Neuronal stem cell (in vitro differentiated cells): ENCODE data around the gene CTRL. TPM values are rescaled to one million over a fixed set of nuclear protein-coding genes. Genes with fewer than 3 reads are reported as not detected.
A peak's percentile ranks its signal among the peaks of the same experiment; 100 is the strongest.

Experiments used
- DNase-seq: peaks from one replicate; pipeline ENCODE4 v3.0.0-alpha.2; 2013; ENCODE audit warnings: low spot score
- H2AFZ ChIP-seq: one replicate; pipeline ENCODE4 v1.6.1; 2013; ENCODE audit warnings: mild to moderate bottlenecking, low read length, inconsistent platforms
- H2AK5ac ChIP-seq: 2 replicates; pipeline ENCODE4 v1.6.1; 2013; ENCODE audit warnings: low read depth, mild to moderate bottlenecking, inconsistent platforms, low read length, moderate library complexity, mixed read lengths
- H2BK120ac ChIP-seq: 2 replicates; pipeline ENCODE4 v1.6.1; 2013; ENCODE audit warnings: low read depth, mild to moderate bottlenecking, inconsistent platforms, low read length, moderate library complexity, mixed read lengths
- H2BK12ac ChIP-seq: one replicate; pipeline ENCODE4 v1.6.1; 2013; ENCODE audit warnings: low read length, inconsistent platforms
- H2BK15ac ChIP-seq: 2 replicates; pipeline ENCODE4 v1.6.1; 2013; ENCODE audit warnings: mild to moderate bottlenecking, low read length, inconsistent platforms, mixed read lengths
- H2BK5ac ChIP-seq: one replicate; pipeline ENCODE4 v1.6.1; 2013; ENCODE audit warnings: inconsistent platforms, mild to moderate bottlenecking, low read length, moderate library complexity
- H3K14ac ChIP-seq: one replicate; pipeline ENCODE4 v1.6.1; 2013; ENCODE audit warnings: low read length, inconsistent platforms
- H3K18ac ChIP-seq: 2 replicates; pipeline ENCODE4 v1.6.1; 2013; ENCODE audit warnings: low read length, inconsistent platforms
- H3K23ac ChIP-seq: 2 replicates; pipeline ENCODE4 v1.6.1; 2013; ENCODE audit warnings: low read depth, mild to moderate bottlenecking, mixed read lengths, low read length, inconsistent platforms; ENCODE audit not compliant: poor library complexity
- H3K27ac ChIP-seq: replicated peaks from 3 replicates; pipeline ENCODE4 v1.5.1; 2013; ENCODE audit warnings: low read length, inconsistent platforms
- H3K27me3 ChIP-seq, 3 experiments: 2 replicates each; pipeline ENCODE4 v1.6.1; 2013; ENCODE audit warnings: low read length in 3 of 3, mild to moderate bottlenecking in 2 of 3, inconsistent platforms in 1 of 3, low read depth in 1 of 3, mixed read lengths in 1 of 3, moderate library complexity in 1 of 3; ENCODE audit not compliant: control insufficient read depth in 3 of 3, insufficient read depth in 3 of 3
- H3K36me3 ChIP-seq, 2 donors: replicated peaks in 1 of 2; 2 replicates each; pipeline ENCODE4 v1.6.1; 2013; ENCODE audit warnings: low read length in 2 of 2; ENCODE audit not compliant: control insufficient read depth in 2 of 2, insufficient read depth in 2 of 2
- H3K4ac ChIP-seq: 2 replicates; pipeline ENCODE4 v1.6.1; 2013; ENCODE audit warnings: inconsistent platforms, mild to moderate bottlenecking, low read length, moderate library complexity
- H3K4me1 ChIP-seq, 2 donors: 1 replicate in 1 of 2; 2 replicates in 1 of 2; pipeline ENCODE4 v1.6.1; 2013; ENCODE audit warnings: low read length in 2 of 2, low read depth in 1 of 2; ENCODE audit not compliant: control insufficient read depth in 2 of 2, insufficient read depth in 1 of 2
- H3K4me2 ChIP-seq: one replicate; pipeline ENCODE4 v1.6.1; 2013; ENCODE audit warnings: mild to moderate bottlenecking, low read length, inconsistent platforms; ENCODE audit not compliant: insufficient read depth, poor library complexity, severe bottlenecking
- H3K4me3 ChIP-seq, 2 donors: 2 replicates each; pipeline ENCODE4 v1.5.1; 2013; ENCODE audit warnings: low read length in 2 of 2, mild to moderate bottlenecking in 2 of 2, inconsistent platforms in 1 of 2, moderate library complexity in 1 of 2
- H3K79me1 ChIP-seq: one replicate; pipeline ENCODE4 v1.6.1; 2013; ENCODE audit warnings: low read depth, mild to moderate bottlenecking, inconsistent platforms, low read length, moderate library complexity
- H3K9ac ChIP-seq: one replicate; pipeline ENCODE4 v1.6.1; 2013; ENCODE audit warnings: mild to moderate bottlenecking, low read depth, low read length, inconsistent platforms; ENCODE audit not compliant: poor library complexity
- H3K9me3 ChIP-seq, 2 donors: replicated peaks in 1 of 2; 2 replicates each; pipeline versions ENCODE3 to v1.6.1; 2013; ENCODE audit warnings: low read length in 2 of 2, mild to moderate bottlenecking in 2 of 2, inconsistent platforms in 1 of 2, low read depth in 1 of 2, mixed read lengths in 1 of 2, moderate library complexity in 1 of 2; ENCODE audit not compliant: control insufficient read depth in 2 of 2, insufficient read depth in 1 of 2
- H4K8ac ChIP-seq: one replicate; pipeline ENCODE4 v1.6.1; 2013; ENCODE audit warnings: low read depth, mild to moderate bottlenecking, inconsistent platforms, low read length, moderate library complexity
- H4K91ac ChIP-seq: one replicate; pipeline ENCODE4 v1.6.1; 2013; ENCODE audit warnings: low read length, low read depth, mild to moderate bottlenecking, inconsistent platforms; ENCODE audit not compliant: poor library complexity
- WGBS, 2 donors: extraction: QIAGEN DNeasy Blood & Tissue Kit; methylation state at CpG; one replicate each; pipeline ENCODE4 v1.1.7; 2013; ENCODE audit warnings: missing lambda C conversion rate in 2 of 2, mixed read lengths in 1 of 2; ENCODE audit not compliant: insufficient read length in 2 of 2, insufficient replicate concordance in 1 of 2; ENCODE audit errors: extremely low coverage in 2 of 2; 5-methylcytosine and 5-hydroxymethylcytosine counted together
- polyA plus RNA-seq, 2 experiments: library from polyadenylated mRNA; stranded (reverse); fragments of 200-250 nt; gene quantifications; one replicate each; pipeline ENCODE4 v1.2.3, GENCODE V29; 2013

CTRL gene
- 0.46 TPM for polyA plus RNA-seq (2013, experiment 1 of 2)
- 0.43 TPM for polyA plus RNA-seq (2013, experiment 2 of 2)

GRCh38 chr16:67931712-67932461 is at the start of gene CTRL:
CTRL (minus strand) TSS chr16:67931862; CDS start chr16:67931852, 10 bp downstream.
- H4K91ac ChIP-seq: no peak within 1 kb of the TSS
- H2AK5ac ChIP-seq: no peak within 1 kb of the TSS
- no peak within 1 kb of the TSS for H2BK12ac ChIP-seq
- no peak within 1 kb of the TSS for H3K4ac ChIP-seq
- H3K14ac ChIP-seq: no peak within 1 kb of the TSS
- no peaks in the 10 kb centered on the region for H3K79me1 ChIP-seq
- no peak within 1 kb of the TSS for H3K27ac ChIP-seq
- peaks cover 6 to 13% of the 10 kb centered on the region in 2 donors for H3K4me1 ChIP-seq
- no peak within 1 kb of the TSS for H4K8ac ChIP-seq
- peaks cover 15 to 56% of the 10 kb centered on the region in 2 donors for H3K36me3 ChIP-seq
- peaks cover 0 to 4% (median 0%) of the 10 kb centered on the region in 3 experiments for H3K27me3 ChIP-seq
- no peak within 1 kb of the TSS for H2BK15ac ChIP-seq
- no peak within 1 kb of the TSS for H3K4me2 ChIP-seq
- peaks cover 0 to 2% of the 10 kb centered on the region in 2 donors for H3K9me3 ChIP-seq
- no peak for DNase-seq
- no CpG with 5 or more reads among the region's 15 CpGs for WGBS, 2 donors
- H3K18ac ChIP-seq: no peak within 1 kb of the TSS
- peak within 1 kb of the TSS; percentile 52 for H3K23ac ChIP-seq
- no peak within 1 kb of the TSS for H3K9ac ChIP-seq
- peak within 1 kb of the TSS in 1 of 2 donors; percentile 61 for H3K4me3 ChIP-seq
- no peak within 1 kb of the TSS for H2AFZ ChIP-seq
- H2BK120ac ChIP-seq: no peak within 1 kb of the TSS
- H2BK5ac ChIP-seq: no peak within 1 kb of the TSS

- peak within 1 kb of the TSS; percentile 33 for H2BK5ac ChIP-seq
- no peak within 1 kb of the TSS for H4K91ac ChIP-seq
- H2BK120ac ChIP-seq: peak within 1 kb of the TSS; percentile 81
- no CpG with 5 or more reads among the region's 62 CpGs for WGBS, 2 donors
- no peaks in the 10 kb centered on the region for H3K36me3 ChIP-seq
- H2AFZ ChIP-seq: no peak within 1 kb of the TSS
- no peak within 1 kb of the TSS for H4K8ac ChIP-seq
- H3K9me3 ChIP-seq: peaks cover 0 to 4% of the 10 kb centered on the region in 2 donors
- peak within 1 kb of the TSS; percentile 88 for H2AK5ac ChIP-seq
- H3K4me1 ChIP-seq: peaks cover 0 to 4% of the 10 kb centered on the region in 2 donors
- H3K27me3 ChIP-seq: peaks cover 0 to 9% (median 0%) of the 10 kb centered on the region in 3 experiments
- no peak within 1 kb of the TSS for H2BK12ac ChIP-seq
- no peaks in the 10 kb centered on the region for H3K79me1 ChIP-seq
- H3K4ac ChIP-seq: peak within 1 kb of the TSS; percentile 97
- no peak within 1 kb of the TSS for H3K9ac ChIP-seq
- H3K23ac ChIP-seq: peak within 1 kb of the TSS; percentile 68
- peak within 1 kb of the TSS; percentile 85 for H3K18ac ChIP-seq
- H3K14ac ChIP-seq: peak within 1 kb of the TSS; percentile 38
- no peak within 1 kb of the TSS for H3K4me3 ChIP-seq
- H2BK15ac ChIP-seq: peak within 1 kb of the TSS; percentile 55
- H3K4me2 ChIP-seq: no peak within 1 kb of the TSS
- H3K27ac ChIP-seq: no peak within 1 kb of the TSS
- no peak for DNase-seq
Measured at GRCh38 chr16:67979955-67980678, 48.5 kb upstream of the CTRL start, which contains the start of gene DPEP3. DPEP3 (minus strand) TSS chr16:67980499; CDS start chr16:67980380, 119 bp downstream.

- Histone ChIP-seq H3K79me1 (no peaks in the 10 kb centered on the region), H4K91ac (no peak overlapping the region), H3K4me2 (no peak overlapping the region), H3K18ac (peak overlapping the region; percentile 39), H2BK12ac (no peak overlapping the region), H3K4me1 (no peaks in the 10 kb centered on the region), H3K9me3 (peaks cover 0 to 2% of the 10 kb centered on the region in 2 donors), H3K14ac (no peak overlapping the region), H3K4me3 (no peak overlapping the region), H3K27ac (no peak overlapping the region), H2AFZ (no peak overlapping the region), H3K9ac (no peak overlapping the region), H4K8ac (no peak overlapping the region), H2AK5ac (no peak overlapping the region), H2BK15ac (no peak overlapping the region), H3K36me3 (no peaks in the 10 kb centered on the region), H3K4ac (no peak overlapping the region), H2BK120ac (no peak overlapping the region), H2BK5ac (no peak overlapping the region), H3K27me3 (peaks cover 0 to 9% (median 0%) of the 10 kb centered on the region in 3 experiments), H3K23ac (peak overlapping the region; percentile 10)
- no peak for DNase-seq
- WGBS, 2 donors: no CpG with 5 or more reads among the region's 9 CpGs
Measured at GRCh38 chr16:67977469-67978227, 46.0 kb upstream of the CTRL start.
